WERI-Rb-1 (cell line): ENCODE results near the gene KRT85.

Experiments used
- DNase-seq: peaks from one replicate; pipeline ENCODE4 v3.0.0-alpha.2; 2020
- H3K27ac ChIP-seq: fragments of 250-450 bp; sonication (Bioruptor Pico); 2 replicates; pipeline ENCODE4 v1.5.1; 2020; ENCODE audit warnings: mild to moderate bottlenecking, moderate library complexity
- H3K27me3 ChIP-seq: fragments of 250-450 bp; sonication (Bioruptor Pico); 2 replicates; pipeline ENCODE4 v1.5.1; 2021; ENCODE audit warnings: mild to moderate bottlenecking, low read depth, moderate library complexity; ENCODE audit not compliant: insufficient read depth, severe bottlenecking
- H3K36me3 ChIP-seq: fragments of 250-450 bp; sonication (Bioruptor Pico); 2 replicates; pipeline ENCODE4 v1.5.1; 2020; ENCODE audit warnings: mild to moderate bottlenecking, moderate library complexity
- H3K4me3 ChIP-seq: 2 replicates; pipeline ENCODE4 v1.5.1; 2011; ENCODE audit warnings: low read depth, mild to moderate bottlenecking, control low read depth, low read length
- H3K9me3 ChIP-seq: fragments of 250-450 bp; sonication (Bioruptor Pico); 2 replicates; pipeline ENCODE4 v1.5.1; 2021; ENCODE audit warnings: mild to moderate bottlenecking, moderate library complexity; ENCODE audit not compliant: severe bottlenecking
- TF ChIP-seq, protein P1 (sequence below): IDR thresholded peaks from 2 replicates; pipeline ENCODE4 v1.5.1; 2011; ENCODE audit warnings: low read depth, mild to moderate bottlenecking, control low read depth, inconsistent platforms, low read length

The KRT85 gene

GRCh38 chr12:52336641-52337040, 30.6 kb downstream of the KRT85 start:
- TF ChIP-seq, protein P1, sequence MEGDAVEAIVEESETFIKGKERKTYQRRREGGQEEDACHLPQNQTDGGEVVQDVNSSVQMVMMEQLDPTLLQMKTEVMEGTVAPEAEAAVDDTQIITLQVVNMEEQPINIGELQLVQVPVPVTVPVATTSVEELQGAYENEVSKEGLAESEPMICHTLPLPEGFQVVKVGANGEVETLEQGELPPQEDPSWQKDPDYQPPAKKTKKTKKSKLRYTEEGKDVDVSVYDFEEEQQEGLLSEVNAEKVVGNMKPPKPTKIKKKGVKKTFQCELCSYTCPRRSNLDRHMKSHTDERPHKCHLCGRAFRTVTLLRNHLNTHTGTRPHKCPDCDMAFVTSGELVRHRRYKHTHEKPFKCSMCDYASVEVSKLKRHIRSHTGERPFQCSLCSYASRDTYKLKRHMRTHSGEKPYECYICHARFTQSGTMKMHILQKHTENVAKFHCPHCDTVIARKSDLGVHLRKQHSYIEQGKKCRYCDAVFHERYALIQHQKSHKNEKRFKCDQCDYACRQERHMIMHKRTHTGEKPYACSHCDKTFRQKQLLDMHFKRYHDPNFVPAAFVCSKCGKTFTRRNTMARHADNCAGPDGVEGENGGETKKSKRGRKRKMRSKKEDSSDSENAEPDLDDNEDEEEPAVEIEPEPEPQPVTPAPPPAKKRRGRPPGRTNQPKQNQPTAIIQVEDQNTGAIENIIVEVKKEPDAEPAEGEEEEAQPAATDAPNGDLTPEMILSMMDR: no peak
- Histone ChIP-seq H3K4me3 (no peak overlapping the region), H3K9me3 (no peaks in the 10 kb centered on the region), H3K27ac (no peak overlapping the region), H3K36me3 (no peaks in the 10 kb centered on the region), H3K27me3 (no peaks in the 10 kb centered on the region)
- DNase-seq: no peak

DNA sequence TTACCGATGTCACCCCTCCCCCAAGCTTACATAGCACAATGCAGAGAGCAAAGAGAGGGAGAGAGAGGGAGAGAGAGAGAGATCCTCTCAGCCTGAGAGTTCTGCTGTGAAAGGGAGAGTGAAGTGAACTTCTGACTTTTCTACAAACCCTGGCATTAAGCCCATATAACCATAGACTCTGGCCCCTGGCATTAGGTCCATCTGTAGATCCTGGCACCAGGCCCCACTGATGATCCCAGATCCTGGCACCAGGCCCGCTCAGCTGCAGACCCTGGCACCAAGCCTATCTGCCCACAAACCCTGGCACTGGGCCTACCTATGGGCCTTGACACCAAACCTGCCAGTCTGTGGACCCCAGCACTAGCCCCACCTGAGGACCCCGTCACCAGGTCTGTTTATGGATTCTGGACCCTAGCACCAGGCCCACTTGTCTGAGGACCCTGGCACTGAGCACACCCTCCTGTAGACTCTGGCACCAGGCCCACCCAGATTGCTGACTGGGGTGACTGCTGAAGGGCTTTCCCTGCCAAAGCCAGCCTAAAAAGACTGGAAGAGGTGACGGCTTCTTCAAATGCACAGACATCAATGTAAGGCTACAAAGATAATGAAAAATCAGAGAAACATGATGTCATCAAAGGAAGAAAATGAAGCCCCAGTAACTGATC, 31.6 kb downstream of the KRT85 start:
- Histone ChIP-seq H3K36me3 (no peaks in the 10 kb centered on the region), H3K9me3 (no peaks in the 10 kb centered on the region), H3K4me3 (no peak overlapping the region), H3K27ac (no peak overlapping the region), H3K27me3 (no peaks in the 10 kb centered on the region)
- TF ChIP-seq, protein P1: no peak
- no peak for DNase-seq

DNA sequence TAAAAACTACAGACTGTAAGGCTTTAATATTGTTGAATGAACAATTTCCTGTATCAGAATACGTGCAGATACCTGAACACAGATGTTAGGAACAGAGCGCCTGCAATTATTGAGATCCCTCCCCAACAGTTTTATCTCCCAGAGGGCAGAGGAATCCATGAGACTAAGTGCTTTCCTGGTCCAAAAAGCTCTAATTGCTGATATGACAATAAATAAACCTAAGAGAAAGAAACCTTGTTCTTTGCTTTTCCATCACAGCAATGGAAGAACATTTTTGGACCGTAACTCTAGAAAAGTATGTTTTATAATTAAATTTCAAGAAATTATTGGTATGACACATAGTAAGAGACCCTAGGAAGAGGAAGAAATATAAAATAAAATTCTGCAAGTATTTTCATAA, 33.1 kb downstream of the KRT85 start:
- TF ChIP-seq, protein P1: no peak
- H3K27ac ChIP-seq: no peak overlapping the region
- DNase-seq: no peak

GRCh38 chr12:52333321-52333720, 34.0 kb downstream of the KRT85 start:
- TF ChIP-seq, protein P1: no peak

More for the DNA sequence above, 33.1 kb downstream of the KRT85 start:
- Histone ChIP-seq H3K4me3 (no peak overlapping the region), H3K36me3 (no peaks in the 10 kb centered on the region), H3K9me3 (no peaks in the 10 kb centered on the region), H3K27me3 (no peaks in the 10 kb centered on the region)

GRCh38 chr12:52332381-52332780, 34.9 kb downstream of the KRT85 start:
- H3K4me3 ChIP-seq: no peak overlapping the region
- H3K36me3 ChIP-seq: no peaks in the 10 kb centered on the region
- TF ChIP-seq, protein P1: no peak
- H3K9me3 ChIP-seq: no peaks in the 10 kb centered on the region
- no peak overlapping the region for H3K27ac ChIP-seq
- H3K27me3 ChIP-seq: peaks cover 1% of the 10 kb centered on the region
- no peak for DNase-seq

More at GRCh38 chr12:52333321-52333720, 34.0 kb downstream of the KRT85 start:
- DNase-seq: no peak
- Histone ChIP-seq H3K4me3 (no peak overlapping the region), H3K27me3 (no peaks in the 10 kb centered on the region), H3K36me3 (no peaks in the 10 kb centered on the region), H3K9me3 (no peaks in the 10 kb centered on the region), H3K27ac (no peak overlapping the region)

DNA sequence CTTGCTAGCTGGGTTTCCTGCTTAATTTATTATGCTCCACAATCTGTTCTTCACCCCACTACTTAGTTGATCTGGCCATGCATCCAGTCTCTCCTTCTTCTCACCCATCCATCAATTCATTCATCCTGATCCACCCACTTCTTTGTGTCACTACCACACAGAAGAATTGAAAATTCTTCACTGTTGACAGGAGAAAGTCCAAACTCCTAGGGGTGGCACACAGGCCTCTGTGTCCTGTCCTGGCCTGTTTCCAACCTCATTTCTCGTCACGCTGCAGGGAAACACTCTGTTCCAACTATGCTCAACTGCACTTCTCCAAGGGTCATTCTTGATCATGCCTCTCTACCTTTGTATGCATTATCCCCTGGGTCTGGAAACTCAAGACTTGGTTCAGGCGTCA, 35.4 kb downstream of the KRT85 start:
- TF ChIP-seq, protein P1: no peak
- Histone ChIP-seq H3K4me3 (no peak overlapping the region), H3K27ac (no peak overlapping the region), H3K36me3 (no peaks in the 10 kb centered on the region), H3K9me3 (no peaks in the 10 kb centered on the region), H3K27me3 (peaks cover 5% of the 10 kb centered on the region)
- DNase-seq: no peak
